Mucosa of descending colon (tissue), 3 donors: ENCODE data around the gene RBBP8NL. TPM values are rescaled to one million over a fixed set of nuclear protein-coding genes. Genes with fewer than 3 reads are reported as not detected.
A peak's percentile ranks its signal among the peaks of the same experiment; 100 is the strongest.

ENCODE experiments used
- ATAC-seq: fragments of 200-7000 bp; cut with Tn5 transposase; one replicate; pipeline ENCODE4 v1.9.1; 2020; ENCODE audit warnings: mild to moderate bottlenecking, moderate library complexity
- DNase-seq, 3 donors: peaks; one replicate each; pipeline ENCODE4 v3.0.0-alpha.2; 2020
- H3K36me3 ChIP-seq: fragments of 200-600 bp; one replicate; pipeline ENCODE4 v1.8.0; 2021; ENCODE audit warnings: low read depth, mild to moderate bottlenecking
- H3K4me1 ChIP-seq: fragments of 200-600 bp; one replicate; pipeline ENCODE4 v1.8.0; 2021; ENCODE audit warnings: low read depth, mild to moderate bottlenecking
- H3K4me3 ChIP-seq: fragments of 200-600 bp; one replicate; pipeline ENCODE4 v1.8.0; 2021; ENCODE audit warnings: mild to moderate bottlenecking
- H3K9me3 ChIP-seq: fragments of 200-600 bp; one replicate; pipeline ENCODE4 v1.8.0; 2021; ENCODE audit warnings: mild to moderate bottlenecking
- intact Hi-C, 2 donors: fragments of 100-400 bp; cut with DNase I in 1 of 2; cut with micrococcal nuclease in 1 of 2; formaldehyde crosslinking; loops; one replicate each; pipeline versions ENCODE4 v1.11.0 to v1.11.1; 2022; cut with DNase I, micrococcal nuclease
- total RNA-seq, 3 donors: library from RNA; stranded (reverse); fragmentation: NEBNext Ultra II Directional in 2 of 3; extraction: Animal tissue kit (Norgen Biotek cat#: 25700) in 2 of 3; gene quantifications; one replicate each; pipeline versions ENCODE4 v1.2.1 to v1.2.4, GENCODE V29; 2021 to 2023
- TF ChIP-seq, protein P1 (sequence below): fragments of 200-600 bp; IDR thresholded peaks from one replicate; pipeline ENCODE4 v1.8.0; 2022; ENCODE audit warnings: antibody characterized with exemption, mild to moderate bottlenecking
- donor health status: DM: no; HTN: no; CAD: no; lungs with moderate emphysema.
- donor health status: DM: no; HTN: no; CAD: no.
- donor health status: DM: no; HTN: yes; CAD: no.

Gene RBBP8NL
- total RNA-seq, 3 donors from 2014 or later = 2.3 to 7.0 (median 5.1) TPM

DNA sequence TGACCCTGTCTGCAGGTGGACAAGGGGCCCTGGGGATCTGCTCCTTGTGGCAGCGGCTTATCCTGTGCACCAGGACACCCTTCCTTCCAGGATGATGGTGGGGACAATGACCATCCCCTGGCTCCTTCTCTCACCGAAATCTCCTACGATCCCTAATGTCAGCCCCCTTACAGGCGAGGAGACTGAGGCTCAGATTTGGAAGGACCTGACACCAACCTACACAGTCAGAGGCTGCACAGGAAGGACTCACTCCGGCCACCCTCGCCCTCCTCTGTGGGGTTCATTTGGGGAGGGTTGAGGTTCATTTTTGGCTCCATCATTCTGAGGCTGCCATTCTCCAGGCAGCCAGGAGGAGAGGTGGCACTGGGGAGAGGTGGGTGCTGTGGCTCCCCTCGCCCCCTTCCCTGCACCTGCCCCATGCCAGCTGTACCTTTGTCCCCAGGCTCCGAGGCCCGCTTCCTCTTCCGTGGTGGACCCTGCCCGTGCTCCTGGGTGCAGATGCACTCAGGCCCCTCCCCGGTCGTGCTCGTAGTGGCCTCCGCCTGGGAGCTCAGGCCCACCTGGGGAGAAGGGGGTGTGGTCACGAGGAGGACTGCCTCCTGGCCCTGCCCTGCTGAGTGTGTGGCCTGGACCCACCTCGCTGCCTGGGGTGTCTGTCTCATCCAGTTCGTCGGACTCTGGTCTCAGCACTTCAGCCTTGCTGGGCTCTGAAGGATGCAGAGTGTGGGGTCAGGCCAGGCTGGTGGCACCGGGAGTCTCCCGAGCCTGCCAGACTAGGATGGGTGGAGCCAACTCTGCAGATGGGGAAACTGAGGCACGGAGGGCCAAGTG lies 14.9 kb downstream of the RBBP8NL start:
- H3K4me1 ChIP-seq = peaks cover 43% of the 10 kb centered on the region
- no peak overlapping the region for H3K4me3 ChIP-seq
- peak; percentile 91 to 94 (median 92) for DNase-seq
- H3K36me3 ChIP-seq = no peaks in the 10 kb centered on the region
- intact Hi-C loops = no loop called here
- peak; percentile 79 for ATAC-seq
- H3K9me3 ChIP-seq = no peaks in the 10 kb centered on the region
- TF ChIP-seq, protein P1, sequence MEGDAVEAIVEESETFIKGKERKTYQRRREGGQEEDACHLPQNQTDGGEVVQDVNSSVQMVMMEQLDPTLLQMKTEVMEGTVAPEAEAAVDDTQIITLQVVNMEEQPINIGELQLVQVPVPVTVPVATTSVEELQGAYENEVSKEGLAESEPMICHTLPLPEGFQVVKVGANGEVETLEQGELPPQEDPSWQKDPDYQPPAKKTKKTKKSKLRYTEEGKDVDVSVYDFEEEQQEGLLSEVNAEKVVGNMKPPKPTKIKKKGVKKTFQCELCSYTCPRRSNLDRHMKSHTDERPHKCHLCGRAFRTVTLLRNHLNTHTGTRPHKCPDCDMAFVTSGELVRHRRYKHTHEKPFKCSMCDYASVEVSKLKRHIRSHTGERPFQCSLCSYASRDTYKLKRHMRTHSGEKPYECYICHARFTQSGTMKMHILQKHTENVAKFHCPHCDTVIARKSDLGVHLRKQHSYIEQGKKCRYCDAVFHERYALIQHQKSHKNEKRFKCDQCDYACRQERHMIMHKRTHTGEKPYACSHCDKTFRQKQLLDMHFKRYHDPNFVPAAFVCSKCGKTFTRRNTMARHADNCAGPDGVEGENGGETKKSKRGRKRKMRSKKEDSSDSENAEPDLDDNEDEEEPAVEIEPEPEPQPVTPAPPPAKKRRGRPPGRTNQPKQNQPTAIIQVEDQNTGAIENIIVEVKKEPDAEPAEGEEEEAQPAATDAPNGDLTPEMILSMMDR = no peak

DNA sequence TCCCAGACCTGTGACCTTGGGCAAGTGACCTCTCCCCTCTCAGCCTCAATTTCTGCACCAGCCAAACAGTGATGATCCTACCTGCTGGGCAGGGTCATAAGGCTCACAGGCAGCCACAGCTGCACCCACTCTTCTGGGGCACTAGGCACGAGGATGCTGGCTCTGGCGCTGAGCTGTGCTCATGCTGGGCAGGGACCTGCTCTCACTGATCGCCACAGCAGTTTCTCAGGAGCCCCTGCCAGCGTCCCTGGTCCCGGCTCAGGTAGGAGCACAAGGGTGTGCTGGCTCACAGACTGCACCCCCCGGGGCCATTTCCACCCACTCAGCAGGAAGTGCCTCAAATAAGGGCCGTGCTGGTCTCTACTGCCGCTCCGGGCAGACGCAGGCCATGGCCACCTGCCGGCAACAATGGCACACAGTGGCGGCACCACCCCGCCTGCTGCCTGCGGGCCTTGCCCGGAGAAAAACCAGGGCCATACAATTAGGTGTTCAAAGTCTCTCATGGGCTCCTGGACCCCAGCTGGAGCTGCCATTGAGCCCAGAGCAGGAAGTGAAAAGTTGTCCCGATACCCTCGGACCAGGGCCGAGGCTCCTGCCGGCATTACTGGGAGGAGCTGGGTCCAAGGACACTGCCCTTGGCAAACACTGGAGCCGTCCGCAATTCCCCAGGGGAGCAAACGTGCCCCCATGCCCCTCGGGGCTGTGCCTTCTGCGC lies 15.7 kb downstream of the RBBP8NL start:
- TF ChIP-seq, protein P1 = peak; percentile 12
- ATAC-seq (peak; percentile 31), DNase-seq (peak in 2 of 3 donors; percentile 57 to 73)
- Histone ChIP-seq H3K4me3 (no peak overlapping the region), H3K36me3 (no peaks in the 10 kb centered on the region), H3K4me1 (peaks cover 45% of the 10 kb centered on the region), H3K9me3 (no peaks in the 10 kb centered on the region)
- intact Hi-C loops = no loop called here

DNA sequence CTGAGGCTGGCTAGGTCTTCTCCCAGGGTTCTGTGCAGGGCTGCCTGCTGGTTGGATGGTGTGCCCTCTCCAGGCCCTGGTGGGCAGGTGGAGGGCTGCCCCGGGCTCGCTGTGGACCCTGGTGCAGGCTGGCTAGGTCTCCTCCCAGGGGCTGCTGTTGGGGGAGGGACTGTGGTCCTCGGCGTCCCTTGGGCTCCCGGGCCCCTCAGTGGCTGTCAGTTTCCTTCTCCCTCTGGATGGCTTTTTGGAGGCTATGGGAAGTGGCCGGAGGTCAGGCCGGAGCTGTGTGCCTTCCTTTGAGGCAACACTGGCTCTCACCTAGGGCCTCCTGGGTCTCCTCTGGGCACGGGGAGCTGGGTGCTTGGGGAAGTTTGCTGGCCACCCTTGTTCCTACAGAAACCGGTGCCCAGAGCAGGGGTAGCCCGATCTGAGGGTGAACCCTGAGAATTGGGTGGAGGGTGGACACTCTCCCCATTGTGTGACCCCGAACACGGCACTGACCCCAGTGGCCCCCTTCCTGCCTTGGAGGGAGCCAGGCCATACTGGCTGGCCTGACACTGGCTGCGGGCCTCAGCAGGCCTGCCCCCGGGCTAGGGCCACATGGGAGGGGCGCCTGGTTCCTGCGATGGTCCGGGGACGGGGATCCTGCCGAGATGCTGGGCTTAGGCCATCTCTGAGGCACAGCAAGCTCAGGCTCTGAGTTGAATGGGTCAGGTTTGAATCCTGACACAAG lies 16.4 kb downstream of the RBBP8NL start:
- Histone ChIP-seq H3K4me1 (peaks cover 51% of the 10 kb centered on the region), H3K36me3 (no peaks in the 10 kb centered on the region), H3K9me3 (no peaks in the 10 kb centered on the region), H3K4me3 (no peak overlapping the region)
- TF ChIP-seq, protein P1 = no peak
- DNase-seq (peak in 1 of 3 donors; percentile 57), ATAC-seq (no peak)
- intact Hi-C loops = no loop called here

DNA sequence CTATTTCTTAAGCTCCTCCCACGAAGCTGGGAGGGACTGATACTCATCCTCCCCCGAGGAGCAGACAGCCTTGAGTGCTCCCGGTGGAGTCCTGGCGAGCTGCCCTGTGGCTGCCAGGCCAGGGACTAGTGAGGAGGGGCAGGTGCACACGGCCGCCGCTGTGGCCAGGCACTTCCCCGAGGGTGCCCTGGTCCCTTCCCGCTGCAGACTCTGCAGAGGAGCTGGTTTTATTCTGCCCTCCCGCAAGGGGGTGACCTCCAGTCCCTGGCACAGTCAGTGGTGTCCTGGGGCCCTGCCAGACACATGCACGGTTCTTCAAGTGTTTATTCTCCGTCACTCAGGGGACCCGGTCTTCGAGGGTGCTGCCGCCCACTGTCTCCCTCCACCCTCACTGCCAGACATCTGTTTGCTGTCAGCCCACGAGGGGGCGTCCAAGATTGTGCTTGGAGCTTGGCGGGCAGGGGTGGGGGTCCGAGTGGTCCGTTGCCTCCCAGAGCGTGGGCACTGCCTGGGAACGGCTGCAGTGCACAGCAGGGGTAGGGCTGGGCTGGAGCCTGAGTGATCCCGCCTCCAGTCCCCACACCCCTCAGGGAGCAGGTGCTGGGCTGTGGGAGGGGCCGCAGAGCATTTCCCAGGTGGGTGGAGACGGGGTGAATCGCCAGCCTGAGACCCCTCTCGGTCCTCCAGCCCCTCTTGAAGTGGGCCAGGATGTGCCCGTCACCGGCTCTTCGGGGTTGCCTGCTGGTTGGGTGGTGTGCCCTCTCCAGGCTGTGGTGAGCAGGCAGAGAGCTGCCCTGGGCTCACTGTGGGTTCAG lies 17.2 kb downstream of the RBBP8NL start:
- DNase-seq = peak; percentile 81 to 86 (median 84)
- Histone ChIP-seq H3K4me1 (peaks cover 58% of the 10 kb centered on the region), H3K36me3 (no peaks in the 10 kb centered on the region), H3K4me3 (no peak overlapping the region), H3K9me3 (no peaks in the 10 kb centered on the region)
- peak; percentile 16 for ATAC-seq
- intact Hi-C loops = no loop called here
- TF ChIP-seq, protein P1 = peak; percentile 22
